HG02852 (cell line): Measurements from ENCODE around the gene CIAO2B.
"Not testable (repeated sequence)": the region's sequence is repeated elsewhere in the genome, so short reads cannot be mapped to it uniquely, and the experiment has no call there.

Source experiments
- ATAC-seq: cut with Tn5 transposase; IDR thresholded peaks from one replicate; pipeline ENCODE4 v1.9.1; 2021; ENCODE audit warnings: mild to moderate bottlenecking, moderate library complexity; ENCODE audit not compliant: unreplicated experiment

The CIAO2B gene

GRCh38 chr16:66934138-66934838 is at the start of gene CIAO2B:
TSS of gene CIAO2B (minus strand) at chr16:66934402. CDS start at chr16:66934364, 38 bp downstream.
- peak; percentile 81 for ATAC-seq

DNA sequence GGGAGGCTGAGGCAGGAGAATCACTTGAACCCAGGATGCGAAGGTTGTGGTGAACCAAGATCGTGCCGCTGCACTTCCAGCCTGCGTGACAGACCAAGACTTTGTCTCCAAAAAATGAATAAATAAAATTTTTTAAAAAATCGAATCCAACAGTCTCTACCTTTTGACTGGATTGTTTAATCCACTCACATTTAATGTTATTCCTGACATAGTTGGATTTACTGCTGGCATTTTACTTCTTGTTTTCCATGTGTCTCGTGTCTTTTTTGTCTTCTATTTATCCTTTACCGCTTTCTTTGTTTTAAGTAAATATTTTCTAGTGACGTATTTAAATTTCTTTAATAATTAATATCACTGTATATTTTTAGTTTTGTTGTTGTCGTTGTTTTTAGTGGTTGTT is 48.8 kb upstream of the CIAO2B start:
- ATAC-seq, result no peak

- no peak for ATAC-seq
Measured at GRCh38 chr16:66979011-66979717, 45.0 kb upstream of the CIAO2B start.

DNA sequence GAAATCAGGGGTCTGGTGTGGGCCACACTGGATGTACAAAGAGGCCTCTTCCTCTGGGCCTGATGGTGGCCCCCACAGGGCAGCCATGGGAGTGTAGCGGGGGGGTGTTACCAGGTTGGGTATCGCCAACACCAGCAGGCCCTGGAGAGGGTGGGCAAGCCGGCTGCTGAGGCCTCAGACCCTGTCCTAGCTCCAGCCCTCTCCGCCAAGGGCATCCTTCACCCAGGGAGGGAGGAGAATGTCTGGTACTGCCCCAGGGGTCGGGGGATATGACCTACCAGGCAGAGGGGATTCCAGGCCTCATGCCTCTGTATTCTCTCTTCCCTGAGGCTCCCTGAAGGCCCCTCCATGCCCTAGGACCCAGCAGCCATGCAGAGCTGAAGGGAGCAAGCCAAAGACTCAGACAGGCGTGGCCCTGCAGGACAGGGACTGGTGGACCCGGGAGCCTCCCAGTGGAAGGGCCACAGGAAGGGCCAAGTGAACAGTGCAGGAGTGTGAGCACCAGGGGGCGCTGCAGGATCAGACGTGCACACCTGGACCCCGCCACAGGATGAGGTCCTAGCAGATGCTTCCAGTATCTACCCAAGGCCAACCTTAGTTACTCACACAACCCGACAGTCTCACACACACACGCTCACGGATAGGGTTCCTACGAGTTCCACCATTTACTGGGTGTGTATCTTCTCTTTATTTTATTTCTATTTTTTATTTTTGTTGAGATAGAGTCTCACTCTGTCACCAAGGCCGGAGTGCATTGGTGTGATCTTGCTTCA is 43.3 kb upstream of the CIAO2B start:
- peak; percentile 83 for ATAC-seq

- no peak for ATAC-seq
Measured at GRCh38 chr16:66976746-66977145, 42.5 kb upstream of the CIAO2B start.

DNA sequence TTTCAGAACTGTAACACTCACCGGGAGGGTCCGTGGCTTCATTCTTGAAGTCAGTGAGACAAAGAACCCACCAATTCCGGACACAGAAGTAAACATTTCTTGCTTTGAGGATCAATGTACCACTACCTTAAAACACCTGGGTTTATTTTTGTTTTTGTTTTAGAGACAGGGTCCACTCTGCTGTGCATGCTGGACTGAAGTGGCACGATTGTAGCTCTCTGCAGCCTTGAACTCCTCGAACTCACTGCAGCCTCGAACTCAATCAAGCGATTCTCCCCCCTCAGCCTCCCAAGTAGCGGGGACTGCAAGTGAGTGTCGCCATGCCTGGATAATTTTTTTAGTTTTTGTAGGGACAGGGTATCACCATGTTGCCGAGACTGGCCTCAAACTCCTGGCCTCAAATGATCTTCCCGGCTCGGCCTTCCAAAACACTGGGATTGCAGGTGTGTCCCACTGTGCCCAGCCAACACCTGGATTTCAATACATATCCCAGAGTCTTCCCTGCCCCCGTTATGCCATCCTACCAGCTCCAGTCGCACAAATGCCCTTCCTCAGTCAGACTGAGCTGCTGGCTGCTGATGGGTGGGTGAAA is 41.2 kb upstream of the CIAO2B start:
- ATAC-seq, result no peak

DNA sequence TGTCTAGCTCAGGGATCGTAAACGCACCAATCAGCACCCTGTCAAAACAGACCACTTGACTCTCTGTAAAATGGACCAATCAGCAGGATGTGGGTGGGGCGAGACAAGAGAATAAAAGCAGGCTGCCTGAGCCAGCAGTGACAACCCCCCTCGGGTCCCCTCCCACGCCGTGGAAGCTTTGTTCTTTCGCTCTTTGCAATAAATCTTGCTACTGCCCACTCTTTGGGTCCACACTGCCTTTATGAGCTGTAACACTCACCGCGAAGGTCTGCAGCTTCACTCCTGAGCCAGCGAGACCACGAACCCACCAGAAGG is 40.7 kb upstream of the CIAO2B start:
- not testable (repeated sequence) for ATAC-seq

GRCh38 chr16:66974156-66974931 is 40.1 kb upstream of the CIAO2B start:
- not testable (repeated sequence) for ATAC-seq

DNA sequence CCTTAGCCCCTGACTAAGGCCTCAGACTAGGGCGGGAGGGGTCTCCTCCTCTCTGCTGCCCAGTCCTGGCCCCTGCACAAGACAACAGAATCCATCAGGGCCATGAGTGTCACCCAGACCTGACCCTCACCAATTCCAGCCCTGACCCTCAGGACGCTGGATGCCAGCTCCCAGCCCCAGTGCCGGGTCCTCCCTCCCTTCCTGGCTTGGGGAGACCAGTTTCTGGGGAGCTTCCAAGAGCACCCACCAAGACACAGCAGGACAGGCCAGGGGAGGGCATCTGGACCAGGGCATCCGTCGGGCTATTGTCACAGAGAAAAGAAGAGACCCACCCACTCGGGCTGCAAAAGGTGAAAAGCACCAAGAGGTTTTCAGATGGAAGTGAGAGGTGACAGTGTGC is 39.5 kb upstream of the CIAO2B start:
- no peak for ATAC-seq

DNA sequence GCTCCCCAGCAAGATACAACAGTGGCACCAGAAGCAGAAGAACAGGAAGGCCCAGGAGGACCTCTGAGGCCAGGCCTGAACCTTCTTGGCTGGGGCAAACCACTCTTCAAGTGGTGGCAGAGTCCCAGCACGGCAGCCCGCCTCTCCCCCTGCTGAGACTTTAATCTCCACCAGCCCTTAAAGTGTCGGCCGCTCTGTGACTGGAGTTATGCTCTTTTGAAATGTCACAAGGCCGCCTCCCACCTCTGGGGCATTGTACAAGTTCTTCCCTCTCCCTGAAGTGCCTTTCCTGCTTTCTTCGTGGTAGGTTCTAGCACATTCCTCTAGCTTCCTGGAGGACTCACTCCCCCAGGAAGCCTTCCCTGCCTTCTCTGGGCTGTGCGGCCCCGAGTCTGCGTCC is 38.8 kb upstream of the CIAO2B start:
- no peak for ATAC-seq

- ATAC-seq, result no peak
Measured at GRCh38 chr16:66970775-66971720, 36.8 kb upstream of the CIAO2B start.

DNA sequence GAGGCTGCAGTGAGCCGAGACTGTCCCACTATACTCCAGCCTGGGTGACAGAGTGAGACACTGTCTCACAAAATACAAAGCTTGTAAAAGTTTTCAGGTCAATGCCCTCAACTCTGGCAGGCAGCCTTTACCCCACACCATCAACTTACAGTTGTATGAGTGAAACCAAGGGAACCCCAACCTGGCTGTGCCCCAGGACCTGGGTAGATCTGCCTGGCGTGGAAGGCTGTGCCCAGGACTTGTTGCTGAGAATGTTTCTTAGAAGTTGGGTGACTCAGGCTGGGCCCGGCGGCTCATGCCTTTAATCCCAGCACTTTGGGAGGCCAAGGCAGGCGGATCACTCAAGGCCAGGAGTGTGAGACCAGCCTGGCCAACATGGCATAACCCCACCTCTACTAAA is 34.6 kb upstream of the CIAO2B start:
- ATAC-seq, result no peak

DNA sequence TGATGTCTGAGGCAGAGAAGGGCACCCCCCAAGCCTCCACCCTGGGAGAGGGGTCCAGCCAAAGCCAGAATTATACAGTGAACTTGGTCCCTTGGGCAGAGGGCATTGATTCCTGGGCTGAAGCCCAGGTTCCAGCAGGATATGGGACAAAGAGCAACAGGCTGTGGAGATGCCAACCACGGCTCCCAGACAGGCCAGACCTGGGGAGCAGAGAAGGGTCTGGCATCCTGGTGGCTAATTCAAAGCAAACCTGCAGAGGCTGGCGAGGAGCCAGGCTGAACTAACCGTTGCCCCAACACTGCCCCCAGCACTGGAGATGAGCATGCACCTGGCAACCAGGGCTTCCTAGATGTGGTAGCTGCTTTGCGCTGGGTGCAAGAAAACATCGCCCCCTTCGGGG is 29.8 kb upstream of the CIAO2B start:
- ATAC-seq, result no peak

DNA sequence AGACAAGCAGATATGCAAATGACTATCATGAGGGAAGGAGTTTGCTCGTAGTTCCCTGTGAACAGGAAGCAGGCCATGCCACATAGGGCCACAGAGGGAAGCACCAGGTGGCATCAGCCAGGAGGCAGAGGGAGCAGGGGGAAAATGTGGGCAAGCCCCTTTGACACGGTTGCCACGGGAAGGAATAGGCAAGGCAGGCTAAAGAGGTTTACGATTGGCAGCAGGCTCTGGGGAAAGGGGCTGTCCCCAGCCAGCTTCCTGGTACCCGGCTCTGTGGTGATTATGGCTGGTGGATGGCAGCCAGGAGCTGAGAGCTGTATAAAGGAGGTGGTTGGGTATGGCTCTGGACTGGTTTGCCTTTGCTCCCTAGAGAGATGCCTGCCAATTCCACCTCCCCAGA is 27.7 kb upstream of the CIAO2B start:
- ATAC-seq, result no peak

GRCh38 chr16:66961065-66961744 is 27.0 kb upstream of the CIAO2B start, which contains the start of gene CES3:
TSS of gene CES3 (plus strand) at chr16:66961266. CDS start at chr16:66961308, 42 bp downstream.
- peak; percentile 70 for ATAC-seq

DNA sequence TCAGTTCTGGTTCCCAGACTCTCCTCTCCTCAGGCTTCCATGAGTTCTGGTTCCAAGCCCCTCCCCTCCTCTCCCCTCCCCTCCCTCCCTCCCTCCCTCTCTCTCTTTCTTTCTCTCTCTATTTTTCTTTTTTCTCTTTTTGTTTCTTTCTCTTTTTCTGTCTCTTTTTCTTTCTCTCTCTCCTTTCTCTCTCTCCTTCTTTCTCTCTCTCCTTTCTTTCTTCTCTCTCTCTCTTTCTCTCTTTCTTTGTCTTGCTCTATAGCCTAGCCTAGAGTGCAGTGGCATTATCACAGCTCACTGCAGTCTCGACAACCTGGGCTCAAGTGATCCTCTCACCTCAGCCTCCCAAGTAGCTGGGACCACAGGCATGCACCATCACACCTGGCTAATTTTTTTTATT is 26.1 kb upstream of the CIAO2B start:
- no peak for ATAC-seq

- ATAC-seq, result no peak
Measured at GRCh38 chr16:66959704-66960161, 25.5 kb upstream of the CIAO2B start.

DNA sequence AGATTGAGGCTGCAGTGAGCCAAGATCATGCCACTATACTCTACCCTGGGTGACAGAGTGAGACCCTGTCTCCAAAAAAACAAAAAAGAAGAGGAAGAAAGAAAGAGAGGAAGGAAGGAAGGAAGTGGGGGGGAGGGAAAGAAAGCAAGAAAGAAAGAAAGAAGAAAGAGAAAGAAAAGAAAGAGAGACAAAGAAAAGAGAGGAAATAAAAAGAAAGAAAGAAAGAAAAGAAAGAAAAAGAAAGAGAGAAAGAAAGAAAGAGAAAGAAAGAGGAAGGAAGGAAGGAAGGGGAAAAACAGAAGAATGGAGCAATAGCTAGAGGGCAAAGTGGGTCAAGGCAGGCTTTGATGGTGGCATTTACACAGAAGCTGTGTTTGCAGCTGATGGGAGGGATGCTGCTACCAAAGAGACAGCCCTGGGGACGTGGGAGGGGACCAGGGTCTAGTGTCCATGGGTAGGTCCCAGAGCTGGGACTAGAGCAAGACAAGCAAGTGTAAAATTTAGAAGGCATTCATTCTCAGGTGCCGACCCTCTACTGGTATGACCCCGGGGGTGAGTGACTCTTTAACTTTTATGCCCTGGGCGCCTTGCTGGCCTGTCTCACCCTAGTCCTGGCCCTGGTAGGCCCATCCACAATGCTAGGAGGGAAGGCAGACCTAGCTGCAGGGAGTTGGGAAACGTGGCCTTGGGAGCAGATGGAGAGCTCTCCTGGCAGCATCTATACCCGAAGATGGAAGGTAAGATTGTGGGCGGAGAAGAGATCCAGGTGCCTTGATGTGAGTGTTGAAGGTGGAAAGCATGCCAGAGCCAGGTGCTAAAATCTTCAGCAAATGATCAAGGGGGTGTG is 24.9 kb upstream of the CIAO2B start:
- no peak for ATAC-seq
